ENCODE results near the gene TAS2R31.

GRCh38 chr12:10989107-10989506 lies 42.1 kb downstream of the TAS2R31 start:
- TF ChIP-seq EZH2 (IDR thresholded peaks at IDR 0.05) (no peak), CTCF (IDR thresholded peaks at IDR 0.05 in 2 of 3, conservative IDR thresholded peaks at IDR 0.05 in 1 of 3; ENCODE audit: borderline replicate concordance in 1 of 3, insufficient read depth in 1 of 3, low read depth in 2 of 3, low read length in 2 of 3) (no peak), EZH2phosphoT487 (IDR thresholded peaks at IDR 0.05; ENCODE audit: borderline replicate concordance) (no peak), POLR2A (IDR thresholded peaks at IDR 0.05; ENCODE audit: borderline replicate concordance, extremely low read depth, insufficient read depth, insufficient read length) (no peak), SP1 (IDR thresholded peaks at IDR 0.05; ENCODE audit: low read depth) (no peak), POLR2AphosphoS5 (IDR thresholded peaks at IDR 0.05; ENCODE audit: low read depth, low read length) (no peak), ELF1 (IDR thresholded peaks at IDR 0.05; ENCODE audit: borderline replicate concordance, low read depth) (no peak), REST (IDR thresholded peaks at IDR 0.05; ENCODE audit: low read depth) (no peak)

Measured in HCT116 (cell line).